Adrenal gland (tissue), 19 donors: ENCODE results near the gene SPATS2. TPM values are rescaled to one million over a fixed set of nuclear protein-coding genes. Genes with fewer than 3 reads are reported as not detected.
"Not testable (repeated sequence)": the region's sequence is repeated elsewhere in the genome, so short reads cannot be mapped to it uniquely, and the experiment has no call there.

ENCODE experiments used
- DNase-seq, 7 donors: peaks; one replicate each; pipeline ENCODE4 v3.0.0-alpha.2; 2019 to 2020
- H3K27ac ChIP-seq, 5 donors: fragments of 200-600 bp; sonication (generic) in 4 of 5; 1 replicate in 3 of 5; 2 replicates in 2 of 5; pipeline versions ENCODE4 v1.5.1 to v1.8.0; 2016 to 2020; ENCODE audit warnings: mild to moderate bottlenecking in 1 of 5
- H3K27me3 ChIP-seq: fragments of 200-600 bp; 2 replicates; pipeline ENCODE4 v1.8.0; 2021
- H3K36me3 ChIP-seq, 2 donors: fragments of 200-600 bp; replicated peaks in 1 of 2; 1 replicate in 1 of 2; 2 replicates in 1 of 2; pipeline versions ENCODE4 v1.5.1 to v1.8.0; 2018 to 2022
- H3K4me1 ChIP-seq, 2 donors: fragments of 200-600 bp; replicated peaks in 1 of 2; 1 replicate in 1 of 2; 2 replicates in 1 of 2; pipeline versions ENCODE4 v1.5.1 to v1.8.0; 2018 to 2021
- H3K4me3 ChIP-seq, 4 donors: fragments of 200-600 bp; sonication (generic) in 3 of 4; one replicate each; pipeline ENCODE4 v1.5.1; 2016 to 2018
- H3K9me3 ChIP-seq, 3 donors: fragments of 200-600 bp; sonication (generic) in 1 of 3; replicated peaks in 1 of 3; 1 replicate in 2 of 3; 2 replicates in 1 of 3; pipeline versions ENCODE4 v1.5.1 to v1.8.0; 2016 to 2021
- POLR2A ChIP-seq, 2 donors: fragments of 450-650 bp; IDR thresholded peaks; one replicate each; pipeline ENCODE4 v1.6.1; 2017; ENCODE audit warnings: antibody characterized with exemption in 2 of 2, mild to moderate bottlenecking in 2 of 2, moderate library complexity in 1 of 2
- WGBS, 4 donors: extraction: QIAGEN DNeasy Blood & Tissue Kit in 2 of 4; methylation state at CpG; one replicate each; pipeline versions ENCODE4 v1.1.5 to v1.1.7; 2013 to 2017; 5-methylcytosine and 5-hydroxymethylcytosine counted together
- intact Hi-C, 2 donors: fragments of 100-400 bp; cut with DNase I; formaldehyde crosslinking; loops; one replicate each; pipeline versions ENCODE4 v1.14.1 to v1.15.0; 2022 to 2023
- long read RNA-seq, 10 donors: library from polyadenylated mRNA in 3 of 10; unstranded in 2 of 10; stranded (forward) in 1 of 10; transcript quantifications; one replicate each; pipeline ENCODE4 v2.0.0 and lab custom pipeline, GENCODE V29; 2021 to 2026
- polyA plus RNA-seq, 3 donors: library from polyadenylated mRNA; stranded (reverse); fragments of 200-250 nt in 2 of 3; fragments of 350-450 nt in 1 of 3; fragmentation: Illumina TruSeq in 1 of 3; extraction: RNeasy Lipid Tissue Mini Kit (QIAGEN cat#74804) in 1 of 3; gene quantifications; one replicate each; pipeline ENCODE4 v1.2.3, GENCODE V29; 2013 to 2014
- total RNA-seq, 9 donors: library from RNA; depleted of rRNA in 4 of 9; stranded (reverse); fragments of >200 nt in 4 of 9; fragments of 120-200 nt in 1 of 9; fragmentation: NEBNext Ultra II Directional in 1 of 9; extraction: Animal tissue kit (Norgen Biotek cat#: 25700) in 1 of 9; gene quantifications; one replicate each; pipeline versions ENCODE4 v1.1.0 to v1.2.4, GENCODE V29; 2013 to 2023
- TF ChIP-seq, protein P1 (sequence below), 6 experiments: fragments of 450-650 bp in 4 of 6; fragments of 200-600 bp in 2 of 6; sonication (generic) in 1 of 6; IDR thresholded peaks; 1 replicate in 5 of 6; 2 replicates in 1 of 6; pipeline versions ENCODE4 v1.5.1 to v1.8.0; 2016 to 2021; ENCODE audit warnings: antibody characterized with exemption in 6 of 6, mild to moderate bottlenecking in 2 of 6, moderate library complexity in 1 of 6
- donor health status: healthy with polysubstance abuse.
- donor health status: Bipolar disorder and iron deficiency.
- donor health status: DM: yes; HTN: yes; CAD: no.
- donor health status: DM: no; HTN: no; CAD: no.
- donor health status: DM: no; HTN: no; CAD: no.
- donor health status: DM: yes; HTN: yes; CAD: no.

SPATS2 gene
- total RNA-seq (10 to 100 TPM in 7 of 9 donors, 1 to 10 TPM in 2; 4.9 to 21.4 (median 15.0) TPM), polyA plus RNA-seq (10 to 100 TPM; 11.0 to 23.1 (median 19.1) TPM)
- long read RNA-seq, donor 1, partial matches to known transcripts: 34 of 37 reads
- long read RNA-seq, donor 1, other reads (novel, unspliced or antisense): 0 of 37 reads
- long read RNA-seq, donor 2, partial matches to known transcripts: 0 of 15 reads
- long read RNA-seq, donor 2, other reads (novel, unspliced or antisense): 10 of 15 reads
- long read RNA-seq, donor 3, partial matches to known transcripts: 0 of 1 reads
- long read RNA-seq, donor 3, other reads (novel, unspliced or antisense): 0 of 1 reads
- long read RNA-seq, donor 4, partial matches to known transcripts: 6 of 13 reads
- long read RNA-seq, donor 4, other reads (novel, unspliced or antisense): 2 of 13 reads
- long read RNA-seq, donor 5, transcript SPATS2-222 (14 exons, 2,993 nt): major isoform, 13 of 33 reads
- long read RNA-seq, donor 5, transcript SPATS2-201 (13 exons, 3,158 nt): minor isoform, 10 of 33 reads
- long read RNA-seq, donor 5, partial matches to known transcripts: 1 of 33 reads
- long read RNA-seq, donor 5, other reads (novel, unspliced or antisense): 8 of 33 reads
- long read RNA-seq, donor 6, partial matches to known transcripts: 1 of 5 reads
- long read RNA-seq, donor 6, other reads (novel, unspliced or antisense): 3 of 5 reads
- long read RNA-seq, donor 7, partial matches to known transcripts: 0 of 7 reads
- long read RNA-seq, donor 7, other reads (novel, unspliced or antisense): 0 of 7 reads
- long read RNA-seq, donor 8, partial matches to known transcripts: 0 of 8 reads
- long read RNA-seq, donor 8, other reads (novel, unspliced or antisense): 0 of 8 reads
- long read RNA-seq, donor 9, partial matches to known transcripts: 0 of 6 reads
- long read RNA-seq, donor 9, other reads (novel, unspliced or antisense): 0 of 6 reads
- long read RNA-seq, donor 10, partial matches to known transcripts: 0 of 6 reads
- long read RNA-seq, donor 10, other reads (novel, unspliced or antisense): 0 of 6 reads

GRCh38 chr12:49367381-49368239 is at the start of gene SPATS2:
TSS of gene SPATS2 (plus strand) at chr12:49367462. CDS start at chr12:49461013, 93,551 bp downstream.
- DNase-seq: peak in 6 of 7 donors; percentile 92 to 96 (median 94)
- WGBS, 4 donors: 1 to 3% (median 1%) methylated on average over 27 to 52 of the region's 52 CpGs
- Histone ChIP-seq H3K27ac (peak within 1 kb of the TSS; percentile 46 to 97 (median 93)), H3K27me3 (no peaks in the 10 kb centered on the region), H3K9me3 (no peaks in the 10 kb centered on the region), H3K4me1 (peaks cover 16 to 36% of the 10 kb centered on the region in 2 donors), H3K4me3 (peak within 1 kb of the TSS; percentile 57 to 90 (median 71)), H3K36me3 (no peaks in the 10 kb centered on the region)
- TF ChIP-seq, protein P1, sequence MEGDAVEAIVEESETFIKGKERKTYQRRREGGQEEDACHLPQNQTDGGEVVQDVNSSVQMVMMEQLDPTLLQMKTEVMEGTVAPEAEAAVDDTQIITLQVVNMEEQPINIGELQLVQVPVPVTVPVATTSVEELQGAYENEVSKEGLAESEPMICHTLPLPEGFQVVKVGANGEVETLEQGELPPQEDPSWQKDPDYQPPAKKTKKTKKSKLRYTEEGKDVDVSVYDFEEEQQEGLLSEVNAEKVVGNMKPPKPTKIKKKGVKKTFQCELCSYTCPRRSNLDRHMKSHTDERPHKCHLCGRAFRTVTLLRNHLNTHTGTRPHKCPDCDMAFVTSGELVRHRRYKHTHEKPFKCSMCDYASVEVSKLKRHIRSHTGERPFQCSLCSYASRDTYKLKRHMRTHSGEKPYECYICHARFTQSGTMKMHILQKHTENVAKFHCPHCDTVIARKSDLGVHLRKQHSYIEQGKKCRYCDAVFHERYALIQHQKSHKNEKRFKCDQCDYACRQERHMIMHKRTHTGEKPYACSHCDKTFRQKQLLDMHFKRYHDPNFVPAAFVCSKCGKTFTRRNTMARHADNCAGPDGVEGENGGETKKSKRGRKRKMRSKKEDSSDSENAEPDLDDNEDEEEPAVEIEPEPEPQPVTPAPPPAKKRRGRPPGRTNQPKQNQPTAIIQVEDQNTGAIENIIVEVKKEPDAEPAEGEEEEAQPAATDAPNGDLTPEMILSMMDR (IDR thresholded peaks at IDR 0.05): no peak
- TF ChIP-seq POLR2A (IDR thresholded peaks at IDR 0.05): peak in 1 of 2 donors; percentile 37
- intact Hi-C loops: no loop called here

DNA sequence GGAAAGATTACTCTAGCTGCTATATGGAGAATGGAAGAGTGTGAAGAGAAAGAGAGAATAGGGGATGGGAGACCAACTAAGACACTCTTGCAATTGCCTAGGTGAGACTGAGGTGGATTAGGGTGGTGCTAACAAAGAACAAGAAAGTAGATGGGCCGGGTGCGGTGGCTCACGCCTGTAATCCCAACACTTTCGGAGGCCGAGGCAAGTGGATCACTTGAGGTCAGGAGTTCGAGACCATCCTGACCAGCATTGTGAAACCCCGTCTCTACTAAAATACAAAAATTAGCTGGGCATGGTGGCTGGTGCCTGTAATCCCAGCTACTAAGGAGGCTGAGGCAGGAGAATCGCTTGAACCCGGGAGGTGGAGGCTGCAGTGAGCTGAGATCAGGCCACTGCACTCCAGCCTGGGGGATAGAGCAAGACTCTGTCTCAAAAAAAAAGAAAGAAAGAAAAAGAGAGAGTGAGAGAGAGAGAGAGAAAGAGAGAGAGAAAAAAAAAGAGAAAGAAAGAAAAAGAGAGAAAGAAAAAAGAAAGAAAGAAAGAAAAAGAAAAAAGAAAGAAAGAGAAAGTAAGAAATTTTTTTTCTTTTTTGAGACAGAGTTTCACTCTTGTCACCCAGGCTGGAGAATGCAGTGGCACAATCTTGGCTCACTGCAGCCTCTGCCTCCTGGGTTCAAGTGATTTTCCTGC is 46.7 kb upstream of the SPATS2 start:
- DNase-seq, H3K9me3 ChIP-seq, intact Hi-C loops, H3K36me3 ChIP-seq, H3K27me3 ChIP-seq, H3K4me3 ChIP-seq, H3K27ac ChIP-seq: not testable (repeated sequence)
- peaks cover 0 to 12% of the 10 kb centered on the region in 2 donors for H3K4me1 ChIP-seq
- 82 to 90% (median 87%) methylated on average over 9 of the region's 9 CpGs for WGBS, 4 donors

DNA sequence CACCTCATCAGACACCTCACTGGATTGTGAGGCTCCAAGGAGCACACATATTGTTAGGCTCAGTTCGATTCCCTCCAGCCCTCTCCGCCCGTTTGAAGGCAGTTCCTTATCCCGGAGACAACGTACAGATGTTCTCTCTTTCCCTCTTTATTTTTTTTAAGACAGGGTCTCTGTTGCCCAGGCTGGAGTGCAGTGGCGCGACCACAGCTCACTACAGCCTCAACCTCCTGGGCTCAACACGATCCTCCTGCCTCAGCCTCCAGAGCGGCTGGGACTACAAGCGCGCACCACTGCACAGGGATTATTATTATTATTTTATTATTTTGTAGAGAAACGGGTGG is 44.9 kb upstream of the SPATS2 start:
- WGBS, 4 donors: 42 to 53% (median 44%) methylated on average over 11 to 12 of the region's 12 CpGs
- peaks cover 0 to 12% of the 10 kb centered on the region in 2 donors for H3K4me1 ChIP-seq
- H3K4me3 ChIP-seq: peak overlapping the region in 2 of 4 donors; percentile 57
- H3K27ac ChIP-seq: peak overlapping the region in 1 of 5 donors; percentile 52
- no peak for TF ChIP-seq POLR2A (IDR thresholded peaks at IDR 0.05)
- TF ChIP-seq, protein P1 (IDR thresholded peaks at IDR 0.05): no peak
- H3K36me3 ChIP-seq: no peaks in the 10 kb centered on the region
- intact Hi-C loops: no loop called here
- no peaks in the 10 kb centered on the region for H3K9me3 ChIP-seq
- H3K27me3 ChIP-seq: no peaks in the 10 kb centered on the region
- no peak for DNase-seq
